ENCODE results near the gene IL3RA. TPM values are rescaled to one million over a fixed set of nuclear protein-coding genes. Genes with fewer than 3 reads are reported as not detected.

IL3RA gene
- polyA plus RNA-seq, 4 donors = 0.54 to 10.6 (median 7.1) TPM; not detected in 1

DNA sequence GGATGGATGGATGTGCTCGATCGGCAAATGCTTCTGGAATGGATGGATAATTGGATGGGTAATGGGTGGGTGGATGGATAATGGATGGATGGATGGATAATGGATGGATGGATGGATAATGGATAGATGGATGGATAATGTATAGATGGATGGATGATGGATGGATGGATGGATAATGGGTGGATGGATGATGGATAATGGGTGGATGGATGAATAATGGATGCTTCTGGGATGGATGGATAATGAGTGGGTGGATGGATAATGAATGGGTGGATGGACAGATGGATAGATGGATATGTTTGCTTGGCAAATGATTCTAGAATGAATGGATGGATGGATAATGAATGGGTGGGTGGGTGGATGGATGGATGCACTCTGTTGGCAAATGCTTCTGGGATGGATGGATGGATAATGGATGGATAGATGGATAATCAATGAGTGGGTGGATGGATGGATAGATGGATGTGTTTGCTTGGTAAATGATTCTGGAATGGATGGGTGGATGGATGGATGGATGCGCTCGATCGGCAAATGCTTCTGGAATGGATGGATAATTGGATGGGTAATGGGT, 59.1 kb downstream of the IL3RA start:
- Histone ChIP-seq H3K27ac (ENCODE audit: low read depth in 1 of 3, low read length in 2 of 3) (no peak overlapping the region), H3K9me3 (ENCODE audit: control insufficient read depth in 2 of 2, insufficient read depth in 1 of 2, low read depth in 1 of 2, low read length in 1 of 2) (no peaks in the 10 kb centered on the region), H3K4me1 (ENCODE audit: control insufficient read depth in 3 of 3, insufficient read depth in 2 of 3, low read depth in 1 of 3, low read length in 2 of 3) (peaks cover 0 to 6% (median 0%) of the 10 kb centered on the region in 3 donors), H3K27me3 (ENCODE audit: control insufficient read depth in 3 of 3, insufficient read depth in 3 of 3, low read length in 3 of 3) (no peaks in the 10 kb centered on the region), H3K36me3 (ENCODE audit: control insufficient read depth in 3 of 3, insufficient read depth in 2 of 3, low read depth in 1 of 3, low read length in 3 of 3) (peaks cover 0 to 44% (median 0%) of the 10 kb centered on the region in 3 donors), H3K4me3 (ENCODE audit: low read depth in 1 of 3, low read length in 3 of 3) (no peak overlapping the region)
- FAIRE-seq (no peak), DNase-seq (no peak)
- WGBS, 3 donors = 97 to 98% (median 98%) methylated on average over 5 of the region's 5 CpGs

DNA sequence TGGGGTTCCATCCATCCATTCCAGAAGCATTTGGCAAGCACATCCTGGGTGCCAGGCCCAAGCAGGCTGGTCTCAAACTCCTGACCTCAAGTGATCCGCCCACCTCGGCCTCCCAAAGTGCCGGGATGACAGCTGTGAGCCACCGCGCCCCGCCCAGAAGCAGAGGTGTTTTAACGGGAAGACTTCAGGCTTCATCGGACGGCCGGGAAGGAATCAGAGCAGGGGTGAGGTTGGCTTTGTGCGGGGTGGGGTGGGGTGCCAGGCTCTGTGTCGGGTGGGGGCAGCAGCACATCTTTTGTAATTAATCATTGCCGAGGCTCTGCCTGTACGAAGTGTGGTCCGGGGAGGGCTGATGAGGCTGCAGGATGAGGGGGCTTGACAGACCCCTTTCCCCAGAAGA, 60.4 kb downstream of the IL3RA start:
- 80 to 84% (median 83%) methylated on average over 15 of the region's 15 CpGs for WGBS, 3 donors
- Histone ChIP-seq H3K4me3 (ENCODE audit: low read depth in 1 of 3, low read length in 3 of 3) (no peak overlapping the region), H3K9me3 (ENCODE audit: control insufficient read depth in 2 of 2, insufficient read depth in 1 of 2, low read depth in 1 of 2, low read length in 1 of 2) (no peaks in the 10 kb centered on the region), H3K36me3 (ENCODE audit: control insufficient read depth in 3 of 3, insufficient read depth in 2 of 3, low read depth in 1 of 3, low read length in 3 of 3) (peaks cover 0 to 50% (median 0%) of the 10 kb centered on the region in 3 donors), H3K27me3 (ENCODE audit: control insufficient read depth in 3 of 3, insufficient read depth in 3 of 3, low read length in 3 of 3) (no peaks in the 10 kb centered on the region), H3K4me1 (ENCODE audit: control insufficient read depth in 3 of 3, insufficient read depth in 2 of 3, low read depth in 1 of 3, low read length in 2 of 3) (peaks cover 0 to 6% (median 0%) of the 10 kb centered on the region in 3 donors), H3K27ac (ENCODE audit: low read depth in 1 of 3, low read length in 2 of 3) (no peak overlapping the region)
- FAIRE-seq (no peak), DNase-seq (no peak)

DNA sequence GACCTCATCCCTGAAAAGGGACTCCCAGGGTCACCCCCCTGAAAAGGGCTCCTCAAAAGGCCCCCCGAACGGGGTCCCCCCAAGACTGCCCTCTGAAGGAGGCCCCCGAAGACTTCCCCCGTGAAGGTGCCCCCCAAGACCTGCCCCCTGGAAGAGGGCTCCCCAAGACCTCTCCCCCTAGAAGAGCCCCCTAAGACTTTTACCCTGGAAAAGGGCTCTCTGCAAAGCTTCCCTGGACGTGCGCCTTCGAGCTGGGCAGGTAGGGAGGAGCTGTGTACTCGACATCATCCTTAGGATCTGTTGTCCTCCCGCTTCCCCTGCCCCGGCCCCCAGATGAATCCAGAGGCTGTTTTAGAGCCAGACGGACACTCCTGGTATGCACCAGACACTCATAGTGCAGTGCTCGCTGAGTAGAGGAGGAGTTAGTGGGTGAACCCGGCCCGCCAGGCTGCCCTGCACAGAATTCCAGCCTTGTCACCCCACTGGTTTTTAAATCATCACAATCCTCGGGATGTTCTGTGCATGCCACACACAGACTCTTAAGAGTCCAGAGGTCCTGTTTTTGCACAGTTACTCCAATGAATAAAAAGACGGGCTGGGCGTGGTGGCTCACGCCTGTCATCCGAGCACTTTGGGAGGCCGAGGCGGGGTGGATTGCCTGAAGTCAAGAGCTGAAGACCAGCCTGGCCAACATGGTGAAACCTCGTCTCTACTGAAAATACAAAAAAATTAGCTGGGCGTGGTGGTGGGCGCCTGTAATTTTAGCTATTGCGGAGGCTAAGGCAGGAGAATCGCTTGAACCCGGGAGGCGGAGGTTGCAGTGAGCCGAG, 61.1 kb downstream of the IL3RA start:
- H3K4me1 ChIP-seq (ENCODE audit: control insufficient read depth in 3 of 3, insufficient read depth in 2 of 3, low read depth in 1 of 3, low read length in 2 of 3) = peaks cover 0 to 6% (median 0%) of the 10 kb centered on the region in 3 donors
- WGBS, 3 donors = 88 to 93% (median 92%) methylated on average over 27 to 29 of the region's 29 CpGs
- no peak overlapping the region for H3K4me3 ChIP-seq (ENCODE audit: low read depth in 1 of 3, low read length in 3 of 3)
- no peak for FAIRE-seq
- peaks cover 0 to 54% (median 0%) of the 10 kb centered on the region in 3 donors for H3K36me3 ChIP-seq (ENCODE audit: control insufficient read depth in 3 of 3, insufficient read depth in 2 of 3, low read depth in 1 of 3, low read length in 3 of 3)
- H3K27ac ChIP-seq (ENCODE audit: low read depth in 1 of 3, low read length in 2 of 3) = no peak overlapping the region
- DNase-seq = no peak
- H3K27me3 ChIP-seq (ENCODE audit: control insufficient read depth in 3 of 3, insufficient read depth in 3 of 3, low read length in 3 of 3) = no peaks in the 10 kb centered on the region
- H3K9me3 ChIP-seq (ENCODE audit: control insufficient read depth in 2 of 2, insufficient read depth in 1 of 2, low read depth in 1 of 2, low read length in 1 of 2) = no peaks in the 10 kb centered on the region

DNA sequence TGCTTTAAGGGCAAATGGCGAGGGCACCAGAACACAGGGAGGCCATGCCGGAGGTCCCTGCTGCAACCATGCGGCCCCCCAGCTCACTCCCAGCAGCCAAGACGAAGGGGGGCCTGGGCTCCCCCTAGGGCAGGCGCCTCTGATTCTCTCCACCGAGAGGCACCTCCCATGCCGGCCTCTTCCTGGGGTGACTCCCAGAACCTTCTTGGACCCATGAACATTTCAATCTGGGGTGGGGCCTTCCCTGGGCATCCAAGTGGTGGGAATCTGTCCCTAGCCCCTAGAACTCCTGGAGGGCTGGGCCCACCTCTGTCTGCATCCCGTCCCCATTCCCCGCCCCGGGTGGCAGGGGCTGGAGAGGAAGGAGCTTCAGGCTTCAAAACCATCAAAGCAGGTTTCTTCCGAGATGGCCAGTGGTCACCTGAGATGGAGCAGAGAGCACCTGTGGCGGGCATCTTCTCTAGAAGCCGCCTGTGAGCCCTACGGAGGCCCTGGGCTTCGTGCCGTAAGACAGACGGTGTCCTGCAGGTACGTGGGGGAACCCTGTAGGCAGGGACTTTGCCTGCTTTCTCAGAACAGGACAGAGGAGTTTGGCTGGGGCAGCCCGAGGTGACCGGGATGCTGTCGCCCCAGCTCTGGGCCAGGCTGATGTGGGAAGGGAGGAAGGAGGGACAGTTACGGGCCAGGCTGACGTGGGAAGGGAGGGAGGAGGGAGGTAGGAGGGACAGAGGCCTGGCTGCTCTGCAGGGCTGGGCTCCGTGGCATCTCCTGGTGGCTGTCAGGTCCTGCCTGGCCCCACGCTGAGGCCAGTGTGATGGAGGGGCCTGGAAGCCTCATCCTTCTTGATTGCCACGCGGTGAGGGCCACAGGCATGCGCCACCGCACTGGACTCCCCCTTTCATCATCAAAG, 62.1 kb downstream of the IL3RA start:
- WGBS, 3 donors = 83 to 94% (median 93%) methylated on average over 27 to 29 of the region's 29 CpGs
- peaks cover 8 to 64% (median 8%) of the 10 kb centered on the region in 3 donors for H3K36me3 ChIP-seq (ENCODE audit: control insufficient read depth in 3 of 3, insufficient read depth in 2 of 3, low read depth in 1 of 3, low read length in 3 of 3)
- H3K27ac ChIP-seq (ENCODE audit: low read depth in 1 of 3, low read length in 2 of 3) = no peak overlapping the region
- DNase-seq (no peak), FAIRE-seq (no peak)
- H3K4me1 ChIP-seq (ENCODE audit: control insufficient read depth in 3 of 3, insufficient read depth in 2 of 3, low read depth in 1 of 3, low read length in 2 of 3) = peaks cover 0 to 4% (median 0%) of the 10 kb centered on the region in 3 donors
- H3K4me3 ChIP-seq (ENCODE audit: low read depth in 1 of 3, low read length in 3 of 3) = no peak overlapping the region
- no peaks in the 10 kb centered on the region for H3K9me3 ChIP-seq (ENCODE audit: control insufficient read depth in 2 of 2, insufficient read depth in 1 of 2, low read depth in 1 of 2, low read length in 1 of 2)
- H3K27me3 ChIP-seq (ENCODE audit: control insufficient read depth in 3 of 3, insufficient read depth in 3 of 3, low read length in 3 of 3) = no peaks in the 10 kb centered on the region

DNA sequence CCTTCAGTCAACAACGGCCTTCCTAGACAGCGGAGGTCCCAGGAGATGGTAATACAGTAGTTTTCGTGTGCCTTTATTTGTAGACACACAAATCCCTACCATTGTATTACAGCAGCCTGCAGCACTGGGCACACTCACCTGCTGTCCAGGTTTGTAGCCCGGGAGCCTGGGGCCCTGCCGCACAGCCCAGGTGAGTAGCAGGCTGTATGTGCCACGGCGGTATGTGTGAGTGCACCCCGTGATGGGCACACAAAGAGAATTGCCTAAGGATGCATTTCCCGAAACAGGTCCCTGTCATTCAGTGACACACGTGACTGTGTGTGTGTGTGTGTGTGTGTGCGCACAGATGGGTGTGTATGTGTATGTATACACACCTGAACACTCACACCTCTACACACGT, 63.5 kb downstream of the IL3RA start:
- no peak overlapping the region for H3K27ac ChIP-seq (ENCODE audit: low read depth in 1 of 3, low read length in 2 of 3)
- no peaks in the 10 kb centered on the region for H3K9me3 ChIP-seq (ENCODE audit: control insufficient read depth in 2 of 2, insufficient read depth in 1 of 2, low read depth in 1 of 2, low read length in 1 of 2)
- peaks cover 9 to 60% (median 13%) of the 10 kb centered on the region in 3 donors for H3K36me3 ChIP-seq (ENCODE audit: control insufficient read depth in 3 of 3, insufficient read depth in 2 of 3, low read depth in 1 of 3, low read length in 3 of 3)
- no peaks in the 10 kb centered on the region for H3K4me1 ChIP-seq (ENCODE audit: control insufficient read depth in 3 of 3, insufficient read depth in 2 of 3, low read depth in 1 of 3, low read length in 2 of 3)
- FAIRE-seq = no peak
- DNase-seq = no peak
- 89 to 94% (median 94%) methylated on average over 12 of the region's 12 CpGs for WGBS, 3 donors
- H3K4me3 ChIP-seq (ENCODE audit: low read depth in 1 of 3, low read length in 3 of 3) = no peak overlapping the region
- H3K27me3 ChIP-seq (ENCODE audit: control insufficient read depth in 3 of 3, insufficient read depth in 3 of 3, low read length in 3 of 3) = no peaks in the 10 kb centered on the region

DNA sequence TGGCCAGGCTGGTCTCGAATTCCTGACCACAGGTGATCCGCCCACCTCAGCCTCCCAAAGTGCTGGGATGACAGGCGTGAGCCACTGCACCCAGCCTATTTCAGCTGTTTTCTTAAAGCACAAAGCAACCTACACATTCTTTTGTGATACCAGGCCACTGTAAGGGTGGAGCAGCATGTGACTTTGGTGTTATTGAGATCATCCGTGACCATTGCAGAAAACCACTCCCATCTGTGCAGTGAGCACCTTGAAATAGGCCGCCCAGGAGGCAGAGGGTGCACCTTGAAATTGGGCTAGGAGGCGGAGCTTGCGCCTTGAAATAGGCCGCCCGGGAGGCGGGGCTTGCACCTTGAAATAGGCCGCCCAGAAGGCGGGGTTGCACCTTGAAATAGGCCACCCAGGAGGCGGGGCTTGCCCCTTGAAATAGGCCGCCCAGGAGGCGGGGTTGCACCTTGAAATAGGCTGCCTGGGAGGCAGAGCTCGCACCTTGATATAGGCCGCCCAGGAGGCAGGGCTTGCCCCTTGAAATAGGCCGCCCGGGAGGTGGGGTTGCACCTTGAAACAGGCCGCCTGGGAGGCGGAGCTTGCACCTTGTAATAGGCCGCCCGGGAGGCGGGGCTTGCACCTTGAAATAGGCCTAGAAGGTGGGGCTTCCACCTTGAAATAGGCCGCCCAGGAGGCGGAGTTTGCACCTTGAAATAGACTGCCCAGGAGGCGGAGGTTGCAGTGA, 64.3 kb downstream of the IL3RA start:
- H3K4me1 ChIP-seq (ENCODE audit: control insufficient read depth in 3 of 3, insufficient read depth in 2 of 3, low read depth in 1 of 3, low read length in 2 of 3) = no peaks in the 10 kb centered on the region
- DNase-seq (peak in 1 of 2 donors; percentile 52), FAIRE-seq (no peak)
- H3K27me3 ChIP-seq (ENCODE audit: control insufficient read depth in 3 of 3, insufficient read depth in 3 of 3, low read length in 3 of 3) = no peaks in the 10 kb centered on the region
- peaks cover 9 to 56% (median 16%) of the 10 kb centered on the region in 3 donors for H3K36me3 ChIP-seq (ENCODE audit: control insufficient read depth in 3 of 3, insufficient read depth in 2 of 3, low read depth in 1 of 3, low read length in 3 of 3)
- no peaks in the 10 kb centered on the region for H3K9me3 ChIP-seq (ENCODE audit: control insufficient read depth in 2 of 2, insufficient read depth in 1 of 2, low read depth in 1 of 2, low read length in 1 of 2)
- no peak overlapping the region for H3K27ac ChIP-seq (ENCODE audit: low read depth in 1 of 3, low read length in 2 of 3)
- H3K4me3 ChIP-seq (ENCODE audit: low read depth in 1 of 3, low read length in 3 of 3) = no peak overlapping the region
- WGBS, 3 donors = 68 to 83% (median 74%) methylated on average over 26 to 27 of the region's 27 CpGs

DNA sequence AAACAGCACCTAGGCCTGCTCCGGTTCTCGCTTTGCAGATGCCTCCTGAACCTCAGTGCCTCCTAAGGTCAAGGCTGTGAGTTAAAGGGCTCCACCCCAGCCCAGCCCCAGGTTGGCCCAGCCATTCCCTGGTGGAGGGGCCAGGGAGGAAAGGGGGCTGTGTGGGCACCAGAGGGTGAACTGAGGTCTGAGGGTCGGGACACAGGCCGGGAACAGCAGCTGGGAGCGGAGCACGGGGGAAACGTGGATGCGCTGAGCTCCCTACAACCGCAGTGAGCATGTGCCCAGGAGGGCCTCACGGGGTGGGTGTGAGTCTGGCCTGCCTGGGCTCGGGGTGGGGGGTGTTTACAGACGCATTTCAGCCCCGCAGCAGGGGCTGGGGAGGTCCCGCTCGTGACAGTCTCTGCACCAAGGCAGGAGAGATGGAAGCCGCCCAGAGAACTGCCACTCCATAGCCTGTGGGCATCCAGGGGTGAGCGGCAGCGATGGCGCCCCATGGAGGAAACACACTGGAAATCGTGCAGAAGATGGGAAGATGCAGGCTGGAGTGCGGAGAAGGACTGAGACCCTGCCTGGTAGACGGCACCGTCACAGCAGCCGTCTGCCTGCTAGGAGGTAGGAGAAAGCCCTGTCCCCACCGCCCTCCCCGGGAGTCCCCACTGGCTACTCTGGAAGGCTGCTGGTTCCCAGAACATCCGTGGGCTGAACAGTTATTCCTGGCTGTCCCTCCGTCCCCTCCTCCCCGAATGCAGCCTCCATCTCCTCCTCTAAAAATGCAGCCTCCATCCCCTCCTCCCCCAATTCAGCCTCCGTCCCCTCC, 65.2 kb downstream of the IL3RA start:
- FAIRE-seq = no peak
- 90 to 96% (median 95%) methylated on average over 28 to 30 of the region's 30 CpGs for WGBS, 3 donors
- H3K27ac ChIP-seq (ENCODE audit: low read depth in 1 of 3, low read length in 2 of 3) = no peak overlapping the region
- H3K9me3 ChIP-seq (ENCODE audit: control insufficient read depth in 2 of 2, insufficient read depth in 1 of 2, low read depth in 1 of 2, low read length in 1 of 2) = no peaks in the 10 kb centered on the region
- peaks cover 9 to 51% (median 19%) of the 10 kb centered on the region in 3 donors for H3K36me3 ChIP-seq (ENCODE audit: control insufficient read depth in 3 of 3, insufficient read depth in 2 of 3, low read depth in 1 of 3, low read length in 3 of 3)
- no peak overlapping the region for H3K4me3 ChIP-seq (ENCODE audit: low read depth in 1 of 3, low read length in 3 of 3)
- no peak for DNase-seq
- H3K4me1 ChIP-seq (ENCODE audit: control insufficient read depth in 3 of 3, insufficient read depth in 2 of 3, low read depth in 1 of 3, low read length in 2 of 3) = no peaks in the 10 kb centered on the region
- H3K27me3 ChIP-seq (ENCODE audit: control insufficient read depth in 3 of 3, insufficient read depth in 3 of 3, low read length in 3 of 3) = no peaks in the 10 kb centered on the region
